ENCODE measurements around the gene RAB3GAP1.

The RAB3GAP1 gene

GRCh38 chr2:135208016-135208415 is 155.9 kb downstream of the RAB3GAP1 start (continued):
- TF ChIP-seq, protein P1, sequence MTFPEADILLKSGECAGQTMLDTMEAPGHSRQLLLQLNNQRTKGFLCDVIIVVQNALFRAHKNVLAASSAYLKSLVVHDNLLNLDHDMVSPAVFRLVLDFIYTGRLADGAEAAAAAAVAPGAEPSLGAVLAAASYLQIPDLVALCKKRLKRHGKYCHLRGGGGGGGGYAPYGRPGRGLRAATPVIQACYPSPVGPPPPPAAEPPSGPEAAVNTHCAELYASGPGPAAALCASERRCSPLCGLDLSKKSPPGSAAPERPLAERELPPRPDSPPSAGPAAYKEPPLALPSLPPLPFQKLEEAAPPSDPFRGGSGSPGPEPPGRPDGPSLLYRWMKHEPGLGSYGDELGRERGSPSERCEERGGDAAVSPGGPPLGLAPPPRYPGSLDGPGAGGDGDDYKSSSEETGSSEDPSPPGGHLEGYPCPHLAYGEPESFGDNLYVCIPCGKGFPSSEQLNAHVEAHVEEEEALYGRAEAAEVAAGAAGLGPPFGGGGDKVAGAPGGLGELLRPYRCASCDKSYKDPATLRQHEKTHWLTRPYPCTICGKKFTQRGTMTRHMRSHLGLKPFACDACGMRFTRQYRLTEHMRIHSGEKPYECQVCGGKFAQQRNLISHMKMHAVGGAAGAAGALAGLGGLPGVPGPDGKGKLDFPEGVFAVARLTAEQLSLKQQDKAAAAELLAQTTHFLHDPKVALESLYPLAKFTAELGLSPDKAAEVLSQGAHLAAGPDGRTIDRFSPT (tag by site-specific recombination; IDR thresholded peaks at IDR 0.05): no peak
- TF ChIP-seq, protein P2, sequence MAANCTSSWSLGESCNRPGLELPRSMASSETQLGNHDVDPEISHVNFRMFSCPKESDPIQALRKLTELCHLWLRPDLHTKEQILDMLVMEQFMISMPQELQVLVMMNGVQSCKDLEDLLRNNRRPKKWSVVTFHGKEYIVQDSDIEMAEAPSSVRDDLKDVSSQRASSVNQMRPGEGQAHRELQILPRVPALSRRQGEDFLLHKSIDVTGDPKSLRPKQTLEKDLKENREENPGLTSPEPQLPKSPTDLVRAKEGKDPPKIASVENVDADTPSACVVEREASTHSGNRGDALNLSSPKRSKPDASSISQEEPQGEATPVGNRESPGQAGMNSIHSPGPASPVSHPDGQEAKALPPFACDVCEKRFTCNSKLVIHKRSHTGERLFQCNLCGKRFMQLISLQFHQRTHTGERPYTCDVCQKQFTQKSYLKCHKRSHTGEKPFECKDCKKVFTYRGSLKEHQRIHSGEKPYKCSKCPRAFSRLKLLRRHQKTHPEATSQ (tag by site-specific recombination; IDR thresholded peaks at IDR 0.05): no peak
- TF ChIP-seq, protein P3, sequence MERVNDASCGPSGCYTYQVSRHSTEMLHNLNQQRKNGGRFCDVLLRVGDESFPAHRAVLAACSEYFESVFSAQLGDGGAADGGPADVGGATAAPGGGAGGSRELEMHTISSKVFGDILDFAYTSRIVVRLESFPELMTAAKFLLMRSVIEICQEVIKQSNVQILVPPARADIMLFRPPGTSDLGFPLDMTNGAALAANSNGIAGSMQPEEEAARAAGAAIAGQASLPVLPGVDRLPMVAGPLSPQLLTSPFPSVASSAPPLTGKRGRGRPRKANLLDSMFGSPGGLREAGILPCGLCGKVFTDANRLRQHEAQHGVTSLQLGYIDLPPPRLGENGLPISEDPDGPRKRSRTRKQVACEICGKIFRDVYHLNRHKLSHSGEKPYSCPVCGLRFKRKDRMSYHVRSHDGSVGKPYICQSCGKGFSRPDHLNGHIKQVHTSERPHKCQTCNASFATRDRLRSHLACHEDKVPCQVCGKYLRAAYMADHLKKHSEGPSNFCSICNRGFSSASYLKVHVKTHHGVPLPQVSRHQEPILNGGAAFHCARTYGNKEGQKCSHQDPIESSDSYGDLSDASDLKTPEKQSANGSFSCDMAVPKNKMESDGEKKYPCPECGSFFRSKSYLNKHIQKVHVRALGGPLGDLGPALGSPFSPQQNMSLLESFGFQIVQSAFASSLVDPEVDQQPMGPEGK (tag by site-specific recombination; IDR thresholded peaks at IDR 0.05): no peak
- TF ChIP-seq KLF10 (tag by site-specific recombination; IDR thresholded peaks at IDR 0.05): no peak
- no peak for TF ChIP-seq ZNF311 (tag by site-specific recombination; IDR thresholded peaks at IDR 0.05; ENCODE audit: borderline replicate concordance)

- CTCF ChIA-PET: interaction anchor here (0.7 kb wide), 1 partner anchor 24 kb away, joined by 3 read pairs; no protein-coding TSS in a partner anchor
- H3K9me3 ChIP-seq (ENCODE audit: control insufficient read depth, insufficient read depth, low read depth, low read length): no peaks in the 10 kb centered on the region
- no peak overlapping the region for H3K27ac ChIP-seq (ENCODE audit: extremely low read depth, low read depth, low read length)
- H3K4me3 ChIP-seq (ENCODE audit: low read depth, low read length): no peak overlapping the region
- no peaks in the 10 kb centered on the region for H3K4me1 ChIP-seq (ENCODE audit: control insufficient read depth, insufficient read depth, low read length)
- H3K36me3 ChIP-seq (ENCODE audit: control insufficient read depth in 2 of 2, insufficient read depth in 1 of 2, low read length in 2 of 2): peaks cover 0 to 5% of the 10 kb centered on the region in 2 experiments; a peak in 2 of 3 replicates
- TF ChIP-seq ZNF239 (tag by site-specific recombination; IDR thresholded peaks at IDR 0.05): no peak
- TF ChIP-seq BCL11A (tag by site-specific recombination; IDR thresholded peaks at IDR 0.05; ENCODE audit: low read depth): no peak
- POLR2A ChIA-PET: no interaction called here
These were observed 160.7 kb downstream of the RAB3GAP1 start for GRCh38 chr2:135212757-135213156.

GRCh38 chr2:135218426-135218825 is 166.3 kb downstream of the RAB3GAP1 start:
- POLR2A ChIA-PET: no interaction called here
- Histone ChIP-seq H3K4me3 (ENCODE audit: low read depth, low read length) (no peak overlapping the region), H3K27ac (ENCODE audit: extremely low read depth, low read depth, low read length) (no peak overlapping the region), H3K36me3 (ENCODE audit: control insufficient read depth in 2 of 2, insufficient read depth in 1 of 2, low read length in 2 of 2) (peaks cover 0 to 5% of the 10 kb centered on the region in 2 experiments; a peak in 2 of 3 replicates), H3K9me3 (ENCODE audit: control insufficient read depth, insufficient read depth, low read depth, low read length) (no peaks in the 10 kb centered on the region), H3K4me1 (ENCODE audit: control insufficient read depth, insufficient read depth, low read length) (no peaks in the 10 kb centered on the region)
- CTCF ChIA-PET: no interaction called here
- TF ChIP-seq ZNF791 (tag by site-specific recombination; IDR thresholded peaks at IDR 0.05): no peak
- TF ChIP-seq, protein P4, sequence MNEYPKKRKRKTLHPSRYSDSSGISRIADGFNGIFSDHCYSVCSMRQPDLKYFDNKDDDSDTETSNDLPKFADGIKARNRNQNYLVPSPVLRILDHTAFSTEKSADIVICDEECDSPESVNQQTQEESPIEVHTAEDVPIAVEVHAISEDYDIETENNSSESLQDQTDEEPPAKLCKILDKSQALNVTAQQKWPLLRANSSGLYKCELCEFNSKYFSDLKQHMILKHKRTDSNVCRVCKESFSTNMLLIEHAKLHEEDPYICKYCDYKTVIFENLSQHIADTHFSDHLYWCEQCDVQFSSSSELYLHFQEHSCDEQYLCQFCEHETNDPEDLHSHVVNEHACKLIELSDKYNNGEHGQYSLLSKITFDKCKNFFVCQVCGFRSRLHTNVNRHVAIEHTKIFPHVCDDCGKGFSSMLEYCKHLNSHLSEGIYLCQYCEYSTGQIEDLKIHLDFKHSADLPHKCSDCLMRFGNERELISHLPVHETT (tag by site-specific recombination; IDR thresholded peaks at IDR 0.05): no peak
- no peak for TF ChIP-seq ZNF341 (tag by site-specific recombination; IDR thresholded peaks at IDR 0.05; ENCODE audit: low read depth)
- no peak for TF ChIP-seq ZNF133 (tag by site-specific recombination; IDR thresholded peaks at IDR 0.05)
- TF ChIP-seq ZNF184 (tag by site-specific recombination; IDR thresholded peaks at IDR 0.05): no peak
- no peak for TF ChIP-seq ZFP37 (tag by site-specific recombination; IDR thresholded peaks at IDR 0.05)
- no peak for TF ChIP-seq ZNF391 (tag by site-specific recombination; IDR thresholded peaks at IDR 0.05; ENCODE audit: borderline replicate concordance, low read depth)
- TF ChIP-seq HOXD13 (CRISPR knock-in tag; IDR thresholded peaks at IDR 0.05; ENCODE audit: borderline replicate concordance): no peak
- no peak for TF ChIP-seq ZNF223 (tag by site-specific recombination; IDR thresholded peaks at IDR 0.05)
- no peak for TF ChIP-seq ZNF157 (tag by site-specific recombination; IDR thresholded peaks at IDR 0.05)
- TF ChIP-seq ZNF366 (tag by site-specific recombination; conservative IDR thresholded peaks at IDR 0.05): no peak
- TF ChIP-seq ZBTB10 (tag by site-specific recombination; IDR thresholded peaks at IDR 0.05): no peak
- TF ChIP-seq ZNF645 (tag by site-specific recombination; IDR thresholded peaks at IDR 0.05): no peak
- no peak for TF ChIP-seq KLF1 (tag by site-specific recombination; IDR thresholded peaks at IDR 0.05)
- no peak for TF ChIP-seq ZNF514 (tag by site-specific recombination; IDR thresholded peaks at IDR 0.05)

All from HEK293 (cell line).